Stomach (tissue), 9 donors: ENCODE measurements around the gene STXBP5. TPM values are rescaled to one million over a fixed set of nuclear protein-coding genes. Genes with fewer than 3 reads are reported as not detected.

Source experiments
- DNase-seq, 2 donors: peaks; one replicate each; pipeline versions ENCODE4 v3.0.0 to v3.0.0-alpha.2; 2013 to 2019
- H3K27ac ChIP-seq, 5 donors: fragments of 200-600 bp in 4 of 5; sonication (generic) in 4 of 5; one replicate each; pipeline ENCODE4 v1.5.1; 2013 to 2019; ENCODE audit warnings: mild to moderate bottlenecking in 1 of 5, moderate library complexity in 1 of 5
- H3K27me3 ChIP-seq, 3 donors: fragments of 200-600 bp; sonication (generic); one replicate each; pipeline ENCODE4 v1.5.1; 2017 to 2019; ENCODE audit warnings: mixed run types in 1 of 3
- H3K36me3 ChIP-seq, 4 donors: fragments of 200-600 bp; sonication (generic); 1 replicate in 3 of 4; 2 replicates in 1 of 4; pipeline ENCODE4 v1.5.1; 2016 to 2019
- H3K4me1 ChIP-seq, 4 donors: fragments of 200-600 bp; sonication (generic); one replicate each; pipeline ENCODE4 v1.5.1; 2016 to 2019
- H3K4me3 ChIP-seq, 4 donors: fragments of 200-600 bp; sonication (generic) in 3 of 4; one replicate each; pipeline ENCODE4 v1.5.1; 2016 to 2019; ENCODE audit warnings: mild to moderate bottlenecking in 1 of 4
- H3K9me3 ChIP-seq, 4 donors: fragments of 200-600 bp; sonication (generic); one replicate each; pipeline ENCODE4 v1.5.1; 2016 to 2019
- CTCF ChIP-seq, 7 experiments: fragments of 450-650 bp in 4 of 7; fragments of 200-600 bp in 3 of 7; sonication (generic) in 3 of 7; IDR thresholded peaks; one replicate each; pipeline ENCODE4 v1.5.1; 2016 to 2019; ENCODE audit warnings: antibody characterized with exemption in 7 of 7, control low read depth in 2 of 7, mild to moderate bottlenecking in 1 of 7
- EP300 ChIP-seq: sonication (generic); formaldehyde crosslinking; IDR thresholded peaks from one replicate; pipeline ENCODE4 v1.6.1; 2017; ENCODE audit warnings: antibody characterized with exemption
- POLR2A ChIP-seq, 4 donors: fragments of 450-650 bp; IDR thresholded peaks; one replicate each; pipeline ENCODE4 v1.6.1; 2016; ENCODE audit warnings: antibody characterized with exemption in 4 of 4, control low read depth in 2 of 4, mild to moderate bottlenecking in 1 of 4, moderate library complexity in 1 of 4
- POLR2AphosphoS5 ChIP-seq, 3 donors: sonication (generic); formaldehyde crosslinking; IDR thresholded peaks; one replicate each; pipeline ENCODE4 v1.6.1; 2016; ENCODE audit warnings: antibody characterized with exemption in 3 of 3
- WGBS, 5 donors: extraction: QIAGEN DNeasy Blood & Tissue Kit in 3 of 5; methylation state at CpG; one replicate each; pipeline versions ENCODE4 v1.1.5 to v1.1.7; 2013 to 2018; 5-methylcytosine and 5-hydroxymethylcytosine counted together
- intact Hi-C: fragments of 100-400 bp; cut with DNase I; formaldehyde crosslinking; loops from one replicate; pipeline ENCODE4 v1.15.1; 2023; ENCODE audit warnings: low total_unique reads
- polyA plus RNA-seq, 3 donors: library from polyadenylated mRNA; stranded (reverse); fragments of 200-250 nt; gene quantifications; one replicate each; pipeline ENCODE4 v1.2.3, GENCODE V29; 2013
- total RNA-seq, 5 donors: library from RNA; depleted of rRNA; stranded (reverse); fragments of >200 nt; gene quantifications; one replicate each; pipeline versions ENCODE4 v1.1.0 to v1.2.3, GENCODE V29; 2014 to 2016
- donor health status: healthy with polysubstance abuse.
- donor health status: Bipolar disorder and iron deficiency.
- donor health status: healthy.

Gene STXBP5
- total and polyA plus RNA-seq, 8 donors, result 5.9 to 56.2 (median 15.8) TPM

DNA sequence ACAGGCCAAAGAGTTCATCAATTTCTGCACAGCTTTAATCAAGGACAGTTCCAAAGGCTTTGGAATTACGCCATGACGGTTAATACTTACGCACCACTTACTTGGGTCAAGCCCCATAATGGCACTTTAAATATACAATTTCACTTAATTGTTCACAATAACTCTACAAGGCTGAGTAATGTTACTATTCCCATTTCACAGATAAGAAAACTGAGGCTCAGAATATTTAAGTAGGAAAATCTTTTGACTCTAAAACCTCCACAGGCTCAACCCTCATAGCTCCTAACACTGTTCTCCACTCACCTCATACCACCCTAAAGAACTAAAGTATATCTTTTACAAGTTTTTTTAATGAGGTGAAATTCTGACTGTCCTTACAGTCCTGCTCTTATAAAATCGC is 212.4 kb downstream of the STXBP5 start:
- no peaks in the 10 kb centered on the region for H3K36me3 ChIP-seq
- H3K27me3 ChIP-seq, result no peaks in the 10 kb centered on the region
- no peak for DNase-seq
- TF ChIP-seq CTCF (IDR thresholded peaks at IDR 0.05) (no peak), POLR2A (IDR thresholded peaks at IDR 0.05) (no peak), EP300 (no peak), POLR2AphosphoS5 (IDR thresholded peaks at IDR 0.05) (no peak)
- intact Hi-C loops, result no loop called here
- H3K4me1 ChIP-seq, result no peaks in the 10 kb centered on the region
- H3K4me3 ChIP-seq, result no peak overlapping the region
- no peak overlapping the region for H3K27ac ChIP-seq
- WGBS, 5 donors, result 80 to 93% (median 91%) methylated on average over 4 of the region's 4 CpGs
- H3K9me3 ChIP-seq, result no peaks in the 10 kb centered on the region

DNA sequence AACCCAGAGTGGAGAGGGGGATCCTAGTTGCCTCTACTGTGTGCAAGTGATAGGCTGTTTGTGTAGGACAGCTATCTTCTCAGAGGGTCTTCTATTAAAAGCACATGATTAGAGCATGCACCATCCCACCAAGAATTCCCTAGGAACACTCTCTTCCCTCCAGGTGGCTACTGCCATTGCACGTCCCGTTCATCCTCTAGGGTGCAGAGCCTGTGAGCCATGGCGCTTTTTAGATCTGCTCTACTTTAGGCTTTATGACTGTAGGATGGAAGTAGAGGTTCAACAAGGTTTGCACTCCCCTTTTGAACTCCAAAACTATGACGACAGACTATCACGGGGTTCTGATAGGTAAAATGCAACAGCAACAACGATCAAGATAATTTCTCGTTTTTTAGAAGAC is 213.7 kb downstream of the STXBP5 start:
- Histone ChIP-seq H3K4me3 (no peak overlapping the region), H3K36me3 (no peaks in the 10 kb centered on the region), H3K27me3 (no peaks in the 10 kb centered on the region), H3K9me3 (no peaks in the 10 kb centered on the region), H3K27ac (no peak overlapping the region), H3K4me1 (no peaks in the 10 kb centered on the region)
- intact Hi-C loops, result no loop called here
- DNase-seq, result no peak
- WGBS, 5 donors, result 82 to 91% (median 87%) methylated on average over 7 of the region's 7 CpGs
- no peak for TF ChIP-seq CTCF (IDR thresholded peaks at IDR 0.05)
- no peak for TF ChIP-seq POLR2A (IDR thresholded peaks at IDR 0.05)

DNA sequence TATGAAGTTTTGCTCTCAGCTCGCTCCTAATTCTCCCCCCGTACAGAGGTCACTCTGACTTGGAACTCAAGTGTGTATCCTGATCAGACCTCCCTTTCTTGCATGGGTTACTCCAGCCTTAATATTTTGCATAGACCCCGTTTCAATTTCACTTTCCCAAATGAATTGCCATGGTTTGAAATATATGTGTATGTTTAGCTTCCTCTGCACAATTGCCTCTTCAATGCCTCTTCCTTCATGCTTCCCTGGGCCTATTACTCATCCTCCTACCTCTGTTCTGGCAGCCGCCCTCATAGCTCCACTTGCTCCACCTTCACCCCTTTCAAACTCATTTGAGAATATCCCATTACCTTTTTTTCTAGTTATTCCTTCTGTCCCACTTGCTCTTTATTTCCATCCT is 214.3 kb downstream of the STXBP5 start:
- no peaks in the 10 kb centered on the region for H3K9me3 ChIP-seq
- no peak for TF ChIP-seq POLR2AphosphoS5 (IDR thresholded peaks at IDR 0.05)
- H3K4me1 ChIP-seq, result no peaks in the 10 kb centered on the region
- H3K27me3 ChIP-seq, result no peaks in the 10 kb centered on the region
- H3K27ac ChIP-seq, result no peak overlapping the region
- 71 to 89% (median 87%) methylated on average over 4 of the region's 4 CpGs for WGBS, 5 donors
- intact Hi-C loops, result no loop called here
- no peak overlapping the region for H3K4me3 ChIP-seq
- H3K36me3 ChIP-seq, result no peaks in the 10 kb centered on the region
- DNase-seq, result no peak

GRCh38 chr6:147421903-147422302 is 217.7 kb downstream of the STXBP5 start:
- Histone ChIP-seq H3K27ac (no peak overlapping the region), H3K4me1 (no peaks in the 10 kb centered on the region), H3K9me3 (no peaks in the 10 kb centered on the region), H3K27me3 (no peaks in the 10 kb centered on the region), H3K36me3 (no peaks in the 10 kb centered on the region), H3K4me3 (no peak overlapping the region)
- no peak for DNase-seq
- intact Hi-C loops, result no loop called here
- no peak for TF ChIP-seq POLR2AphosphoS5 (IDR thresholded peaks at IDR 0.05)
- no peak for TF ChIP-seq CTCF (IDR thresholded peaks at IDR 0.05)
- no peak for TF ChIP-seq EP300
- no peak for TF ChIP-seq POLR2A (IDR thresholded peaks at IDR 0.05)

GRCh38 chr6:147423111-147423510 is 218.9 kb downstream of the STXBP5 start:
- Histone ChIP-seq H3K27ac (no peak overlapping the region), H3K27me3 (no peaks in the 10 kb centered on the region), H3K4me1 (no peaks in the 10 kb centered on the region), H3K9me3 (no peaks in the 10 kb centered on the region), H3K36me3 (no peaks in the 10 kb centered on the region), H3K4me3 (no peak overlapping the region)
- WGBS, 5 donors, result 85 to 96% (median 94%) methylated on average over 6 to 11 of the region's 11 CpGs
- TF ChIP-seq CTCF (IDR thresholded peaks at IDR 0.05), result no peak
- no peak for TF ChIP-seq POLR2A (IDR thresholded peaks at IDR 0.05)
- no peak for TF ChIP-seq EP300
- no peak for TF ChIP-seq POLR2AphosphoS5 (IDR thresholded peaks at IDR 0.05)
- DNase-seq, result no peak
- intact Hi-C loops, result no loop called here
